Measurements from ENCODE around the gene TBCCD1. TPM values are rescaled to one million over a fixed set of nuclear protein-coding genes. Genes with fewer than 3 reads are reported as not detected.

TBCCD1 gene
- total RNA-seq, 1 donor from 2014 or later = 12.5 TPM

DNA sequence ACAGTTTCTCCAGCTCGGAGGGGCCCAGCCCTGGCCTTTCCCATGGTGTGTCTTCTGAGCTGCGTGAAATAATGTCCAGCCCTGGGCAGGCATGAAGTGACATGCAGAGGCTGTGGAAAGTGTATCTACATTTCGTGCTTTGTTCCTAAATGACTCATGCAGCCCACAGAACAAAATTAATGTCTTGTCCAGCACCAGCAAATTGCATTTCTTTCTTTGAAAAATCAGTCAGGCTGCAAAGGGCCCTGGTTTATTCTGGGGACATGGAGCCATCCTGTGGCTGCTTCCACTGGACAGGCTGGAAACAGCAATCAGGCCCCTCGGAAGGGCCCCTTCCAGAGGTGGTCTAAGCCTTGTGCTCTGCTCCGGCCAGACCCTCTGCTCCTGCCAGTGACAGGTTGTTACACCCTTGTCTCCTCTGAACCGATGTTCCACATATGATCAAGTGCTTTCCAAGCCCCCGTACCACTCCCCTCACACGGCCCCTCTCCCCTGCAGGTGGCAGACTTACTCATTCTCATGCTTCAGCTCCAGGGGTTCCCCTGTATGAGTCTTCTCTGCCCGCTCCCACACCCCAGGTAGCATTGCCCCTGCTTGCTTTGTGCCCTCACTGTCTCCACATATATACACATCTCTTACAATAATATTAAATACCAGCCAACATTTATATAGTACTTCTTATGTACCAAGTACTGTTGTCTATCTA is 56.6 kb downstream of the TBCCD1 start:
- no peak overlapping the region for H3K4me3 Mint-ChIP-seq (ENCODE audit: unreplicated experiment)
- no peaks in the 10 kb centered on the region for H3K36me3 Mint-ChIP-seq (ENCODE audit: unreplicated experiment)
- no peak for DNase-seq
- no peak for TF ChIP-seq CTCF (IDR thresholded peaks at IDR 0.05; ENCODE audit: partially characterized antibody, unreplicated experiment)
- H3K4me1 Mint-ChIP-seq (ENCODE audit: low read depth, unreplicated experiment) = peaks cover 5% of the 10 kb centered on the region
- H3K27me3 Mint-ChIP-seq (ENCODE audit: unreplicated experiment) = peaks cover 2% of the 10 kb centered on the region
- peaks cover 2% of the 10 kb centered on the region for H3K9me3 Mint-ChIP-seq (ENCODE audit: unreplicated experiment)
- no peak overlapping the region for H3K27ac Mint-ChIP-seq (ENCODE audit: unreplicated experiment)

DNA sequence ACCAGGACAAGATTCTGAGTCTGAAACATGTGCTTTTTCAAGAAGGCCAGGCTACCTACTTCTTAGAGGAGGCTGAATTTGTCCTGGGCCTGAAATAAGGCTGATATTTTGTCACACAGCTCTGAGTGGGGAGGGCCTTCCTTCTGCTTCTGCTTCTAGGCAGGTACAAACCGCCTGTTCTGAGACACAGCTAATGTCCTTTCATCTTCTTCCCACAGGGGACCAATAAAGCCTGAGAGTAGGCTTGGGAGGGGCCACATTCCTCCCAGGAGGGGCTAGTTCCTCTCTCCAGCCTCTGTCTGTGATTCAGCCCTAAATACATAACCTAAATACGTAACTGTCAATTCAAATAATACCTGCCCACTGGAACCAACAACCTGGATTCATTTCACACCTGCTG is 57.7 kb downstream of the TBCCD1 start:
- Mint-ChIP-seq H3K4me1 (ENCODE audit: low read depth, unreplicated experiment) (peaks cover 5% of the 10 kb centered on the region), H3K27ac (ENCODE audit: unreplicated experiment) (no peak overlapping the region), H3K27me3 (ENCODE audit: unreplicated experiment) (peaks cover 2% of the 10 kb centered on the region), H3K36me3 (ENCODE audit: unreplicated experiment) (no peaks in the 10 kb centered on the region), H3K9me3 (ENCODE audit: unreplicated experiment) (peaks cover 2% of the 10 kb centered on the region), H3K4me3 (ENCODE audit: unreplicated experiment) (no peak overlapping the region)
- TF ChIP-seq CTCF (IDR thresholded peaks at IDR 0.05; ENCODE audit: partially characterized antibody, unreplicated experiment) = no peak
- DNase-seq = no peak

DNA sequence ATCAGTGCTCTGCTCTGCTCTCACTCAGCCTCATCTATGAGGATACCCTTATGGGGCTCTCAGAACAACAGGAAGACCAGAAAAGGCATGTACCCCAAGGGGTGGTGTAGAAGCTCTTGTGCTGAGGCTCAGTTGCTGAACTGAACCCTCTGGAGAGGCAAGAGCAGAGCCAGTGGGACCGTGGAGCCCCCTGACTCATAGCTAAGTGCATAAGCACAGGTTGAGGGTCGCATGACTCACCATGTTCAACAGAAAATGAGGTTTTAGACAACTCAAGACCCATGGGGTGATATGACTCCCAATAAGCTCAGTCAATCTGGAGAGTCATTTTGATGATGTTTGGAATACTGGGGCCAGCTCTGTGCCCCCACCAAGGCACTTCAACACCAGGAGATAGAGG is 60.3 kb downstream of the TBCCD1 start:
- Mint-ChIP-seq H3K27ac (ENCODE audit: unreplicated experiment) (no peak overlapping the region), H3K4me1 (ENCODE audit: low read depth, unreplicated experiment) (peaks cover 5% of the 10 kb centered on the region), H3K36me3 (ENCODE audit: unreplicated experiment) (no peaks in the 10 kb centered on the region), H3K27me3 (ENCODE audit: unreplicated experiment) (peaks cover 2% of the 10 kb centered on the region), H3K9me3 (ENCODE audit: unreplicated experiment) (peaks cover 2% of the 10 kb centered on the region), H3K4me3 (ENCODE audit: unreplicated experiment) (no peak overlapping the region)
- DNase-seq = no peak
- TF ChIP-seq CTCF (IDR thresholded peaks at IDR 0.05; ENCODE audit: partially characterized antibody, unreplicated experiment) = no peak

- Mint-ChIP-seq H3K36me3 (ENCODE audit: unreplicated experiment) (no peaks in the 10 kb centered on the region), H3K27me3 (ENCODE audit: unreplicated experiment) (peaks cover 2% of the 10 kb centered on the region), H3K4me1 (ENCODE audit: low read depth, unreplicated experiment) (peaks cover 5% of the 10 kb centered on the region), H3K27ac (ENCODE audit: unreplicated experiment) (no peak overlapping the region), H3K9me3 (ENCODE audit: unreplicated experiment) (peaks cover 2% of the 10 kb centered on the region), H3K4me3 (ENCODE audit: unreplicated experiment) (no peak overlapping the region)
- DNase-seq = no peak
- no peak for TF ChIP-seq CTCF (IDR thresholded peaks at IDR 0.05; ENCODE audit: partially characterized antibody, unreplicated experiment)
These were observed 60.9 kb downstream of the TBCCD1 start for GRCh38 chr3:186506191-186506739.

DNA sequence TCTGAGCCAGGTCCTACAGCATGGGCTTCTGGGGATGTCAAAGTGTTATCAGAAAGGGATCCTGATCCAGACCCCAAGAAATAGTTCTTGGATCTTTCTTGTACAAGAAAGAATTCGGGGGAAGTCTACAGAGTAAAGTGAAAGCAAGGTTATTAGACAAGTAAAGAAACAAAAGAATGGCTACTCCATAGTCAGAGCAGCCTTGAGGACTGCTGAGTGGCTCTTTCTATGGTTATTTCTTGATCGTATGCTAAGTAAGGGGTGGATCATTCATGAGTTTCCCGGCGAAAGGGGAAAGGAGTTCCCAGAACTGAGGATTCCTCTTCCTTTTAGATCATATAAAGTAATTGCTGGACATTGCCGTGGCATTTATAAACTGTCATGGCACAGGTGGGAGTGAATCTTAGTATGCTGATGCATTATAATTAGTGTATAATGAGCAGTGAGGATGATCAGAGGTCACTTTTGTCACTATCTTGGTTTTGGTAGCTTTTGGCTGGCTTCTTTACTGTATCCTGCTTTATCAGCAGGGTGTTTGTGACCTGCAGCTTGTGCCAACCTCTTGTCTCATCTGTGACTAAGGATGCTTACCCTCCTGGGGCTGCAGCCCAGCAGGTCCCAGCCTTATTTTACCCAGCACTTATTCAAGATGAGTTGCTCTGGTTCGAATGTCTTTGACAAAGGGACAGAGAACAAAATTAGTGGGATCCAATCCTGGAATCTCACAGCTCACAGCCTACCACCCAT is 64.0 kb downstream of the TBCCD1 start:
- TF ChIP-seq CTCF (IDR thresholded peaks at IDR 0.05; ENCODE audit: partially characterized antibody, unreplicated experiment) = no peak
- Mint-ChIP-seq H3K9me3 (ENCODE audit: unreplicated experiment) (peaks cover 2% of the 10 kb centered on the region), H3K4me3 (ENCODE audit: unreplicated experiment) (no peak overlapping the region), H3K4me1 (ENCODE audit: low read depth, unreplicated experiment) (no peaks in the 10 kb centered on the region), H3K27ac (ENCODE audit: unreplicated experiment) (no peak overlapping the region), H3K27me3 (ENCODE audit: unreplicated experiment) (peaks cover 8% of the 10 kb centered on the region), H3K36me3 (ENCODE audit: unreplicated experiment) (peaks cover 12% of the 10 kb centered on the region)
- DNase-seq = no peak

Data from glutamatergic neuron (in vitro differentiated cells).